NCI-H1417 (cell line): Measurements from ENCODE around the gene MYMK.

Experiments used
- DNase-seq, 3 experiments: peaks; one replicate each; lab custom pipeline; 2025; lab: John Stamatoyannopoulos, UW

Gene MYMK

DNA sequence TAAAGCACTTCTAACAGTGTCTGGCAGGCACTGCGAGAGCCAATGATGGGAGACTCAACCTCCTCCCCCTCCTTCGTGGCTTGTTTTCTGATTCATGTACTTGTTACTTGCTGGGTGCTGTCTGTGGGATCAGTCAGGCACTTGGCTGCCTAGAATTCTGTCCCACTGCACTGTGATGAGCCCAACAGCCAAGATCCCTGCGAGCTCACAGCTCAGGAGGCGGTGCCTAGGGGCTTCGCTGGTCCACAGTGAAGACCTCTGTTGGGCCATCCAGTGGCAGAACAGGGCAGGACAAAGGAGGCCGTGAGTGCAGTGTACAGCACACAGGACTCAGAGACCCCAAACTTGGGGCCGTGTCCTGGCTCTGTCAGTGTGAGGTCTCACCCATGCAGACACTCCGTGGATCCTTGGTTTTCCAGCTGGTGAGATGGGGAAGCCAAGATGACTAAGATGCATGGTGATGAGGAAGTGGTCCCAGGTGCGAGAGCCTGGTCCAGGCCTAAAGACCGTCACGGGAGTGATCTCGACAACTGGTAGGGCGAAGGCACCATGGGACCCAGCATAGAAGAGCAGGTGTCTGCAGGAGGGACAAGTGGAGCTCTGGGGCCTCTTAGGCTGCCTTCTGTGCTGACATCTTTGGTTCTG is 19.5 kb downstream of the MYMK start:
- no peak for DNase-seq

DNA sequence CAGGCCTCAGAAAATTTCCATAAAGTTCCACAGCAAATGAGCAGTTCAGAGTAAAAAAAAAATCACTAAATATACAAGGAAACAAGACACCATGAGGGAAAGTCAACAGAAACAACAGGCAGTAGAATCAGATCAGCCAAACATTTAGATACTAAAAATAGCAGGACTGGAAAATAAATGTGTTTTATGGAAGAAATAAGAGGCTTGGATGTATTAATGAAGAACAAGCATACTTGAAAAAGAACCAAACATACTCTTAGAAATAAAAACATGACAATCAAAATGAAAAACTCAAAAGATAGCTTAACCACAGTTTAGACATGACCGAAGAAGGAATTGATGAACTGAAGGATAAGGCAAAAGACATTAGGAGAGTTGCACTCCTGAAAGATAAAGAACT is 22.6 kb downstream of the MYMK start:
- DNase-seq: no peak

DNA sequence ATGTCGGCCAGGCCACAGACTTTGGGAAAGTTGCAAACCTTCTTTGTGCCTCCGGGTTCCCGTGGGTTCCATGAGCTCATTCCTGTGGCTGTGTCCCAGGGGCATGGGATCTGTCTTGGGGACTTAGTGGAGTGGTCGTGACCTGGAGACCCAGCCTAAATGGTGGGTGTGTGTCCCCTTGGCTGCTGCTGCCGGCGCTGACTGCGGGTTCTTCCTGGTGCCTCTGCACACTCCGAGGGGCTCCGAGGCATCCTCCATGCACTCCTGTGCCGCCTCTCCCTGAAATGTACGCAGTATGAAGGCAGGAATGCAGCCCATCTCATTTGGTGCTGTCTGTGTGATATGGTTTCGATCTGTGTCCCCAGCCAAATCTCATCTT is 24.9 kb downstream of the MYMK start:
- DNase-seq: no peak

DNA sequence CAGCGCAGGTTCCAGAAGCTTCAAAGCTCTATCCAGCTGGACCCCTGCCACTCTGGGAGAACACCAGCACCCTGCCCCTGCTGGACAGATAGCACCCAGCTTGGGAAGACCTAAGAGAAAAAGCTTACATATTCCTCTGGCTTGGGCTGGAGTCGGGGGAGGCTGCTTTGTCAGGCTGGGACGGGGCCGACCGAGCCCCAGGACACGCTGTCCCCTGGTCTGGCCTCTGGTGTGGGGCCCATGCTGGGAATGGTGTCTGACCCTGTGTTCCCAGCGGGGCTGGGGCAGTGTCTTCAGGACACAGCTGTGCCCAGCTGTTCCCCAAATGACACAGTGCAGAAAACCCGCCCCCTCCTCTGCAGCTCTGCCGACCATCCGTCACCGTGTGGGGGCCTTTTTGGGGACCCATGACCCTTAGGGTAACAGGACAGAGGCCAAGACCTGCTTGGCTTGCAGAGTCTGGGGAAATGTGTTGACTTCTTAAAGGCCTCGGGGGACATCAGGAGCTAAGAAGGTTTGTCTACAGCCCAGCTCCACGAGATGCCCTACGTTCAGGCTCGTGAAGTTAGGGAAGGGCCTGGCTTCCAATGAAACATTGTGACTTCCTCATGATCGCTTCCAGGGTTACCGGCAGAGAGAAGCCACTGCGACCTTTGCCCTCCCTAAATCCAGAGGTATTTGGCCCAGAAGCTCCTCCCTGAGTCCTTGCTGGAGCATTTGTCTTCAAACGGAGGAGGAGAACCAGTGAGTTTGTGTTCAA is 25.4 kb downstream of the MYMK start:
- no peak for DNase-seq

DNA sequence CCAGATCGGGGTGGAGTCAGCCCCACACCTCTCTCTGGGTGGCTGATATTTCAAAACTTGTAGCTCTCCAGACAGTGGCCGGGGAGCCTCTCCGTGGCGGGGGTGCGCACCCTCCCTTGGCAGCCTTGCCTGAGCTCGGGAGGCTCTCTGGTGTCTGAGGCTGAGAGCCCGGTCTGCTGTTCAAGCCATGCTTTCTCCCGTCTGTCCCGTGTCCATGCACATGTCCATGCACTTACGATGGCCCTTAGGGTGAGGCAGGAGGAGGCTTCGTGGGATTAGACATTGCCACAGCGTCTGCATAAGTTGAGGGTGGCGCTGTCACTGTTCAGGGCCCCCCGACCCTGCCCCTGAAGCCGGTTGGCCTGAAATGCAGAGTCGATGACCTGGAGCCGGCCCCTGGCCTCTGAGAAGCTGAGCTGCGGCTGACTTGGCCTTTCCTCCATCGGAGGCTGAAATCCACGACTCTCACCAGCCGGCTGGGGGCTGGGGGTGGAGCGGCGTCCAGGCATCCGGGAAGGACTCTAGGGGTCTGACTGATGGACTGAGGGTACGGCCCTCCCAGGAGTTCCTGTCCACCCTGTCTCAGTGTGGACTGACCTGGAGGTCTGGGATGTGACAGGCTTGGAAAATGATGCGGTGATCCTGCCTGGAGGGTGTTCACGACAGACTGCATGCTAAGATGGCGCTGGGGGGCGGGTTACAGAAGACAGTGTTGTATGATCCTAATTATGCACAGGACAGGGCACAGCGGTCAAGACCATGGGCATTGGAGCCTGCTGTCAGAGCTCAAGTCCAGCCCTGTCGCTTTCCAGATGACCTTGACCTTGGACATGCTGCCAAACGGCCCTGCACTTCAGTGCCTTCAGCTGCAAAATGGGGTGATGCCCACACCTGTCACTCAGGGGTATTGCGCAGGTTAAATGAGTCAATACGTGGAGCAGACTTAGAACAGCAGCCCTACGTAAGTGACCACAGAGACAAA is 27.6 kb downstream of the MYMK start:
- no peak for DNase-seq

GRCh38 chr9:133495327-133496293 is 29.1 kb downstream of the MYMK start:
- no peak for DNase-seq

DNA sequence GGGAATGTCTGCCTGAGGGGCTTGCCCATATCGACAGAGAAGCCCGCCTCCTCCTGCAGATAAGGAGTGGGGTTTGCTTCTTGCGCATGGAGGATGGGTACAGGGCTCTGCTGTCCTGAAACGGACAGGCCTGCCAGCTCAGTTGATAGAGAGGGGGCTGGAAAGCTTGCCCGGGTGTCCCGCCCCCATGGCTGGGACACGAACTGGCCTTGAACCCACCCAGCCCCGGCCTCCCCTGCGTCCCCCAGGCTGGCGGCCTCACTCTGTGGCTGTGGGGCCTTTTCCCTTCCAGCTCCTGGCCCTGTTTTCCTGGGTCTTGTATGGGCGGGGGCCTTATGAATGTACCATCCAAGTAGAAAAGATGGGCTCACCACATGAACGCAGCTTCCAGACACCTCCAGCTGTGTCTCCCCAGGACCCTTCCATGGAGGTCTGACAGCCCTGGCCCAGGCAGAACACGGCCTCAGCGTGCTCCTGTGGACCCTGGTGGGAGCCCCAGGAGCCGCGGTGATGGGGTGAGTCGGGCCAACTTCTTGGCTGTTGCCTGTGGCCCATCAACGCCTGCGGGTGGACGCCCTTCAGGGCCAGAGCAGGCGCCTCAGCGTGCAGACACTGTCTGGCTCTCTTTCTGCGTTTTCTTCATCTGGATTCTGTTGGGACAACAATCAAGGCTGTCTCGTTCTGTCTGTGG is 30.0 kb downstream of the MYMK start:
- no peak for DNase-seq

GRCh38 chr9:133493845-133494540 is 30.8 kb downstream of the MYMK start:
- DNase-seq: no peak

DNA sequence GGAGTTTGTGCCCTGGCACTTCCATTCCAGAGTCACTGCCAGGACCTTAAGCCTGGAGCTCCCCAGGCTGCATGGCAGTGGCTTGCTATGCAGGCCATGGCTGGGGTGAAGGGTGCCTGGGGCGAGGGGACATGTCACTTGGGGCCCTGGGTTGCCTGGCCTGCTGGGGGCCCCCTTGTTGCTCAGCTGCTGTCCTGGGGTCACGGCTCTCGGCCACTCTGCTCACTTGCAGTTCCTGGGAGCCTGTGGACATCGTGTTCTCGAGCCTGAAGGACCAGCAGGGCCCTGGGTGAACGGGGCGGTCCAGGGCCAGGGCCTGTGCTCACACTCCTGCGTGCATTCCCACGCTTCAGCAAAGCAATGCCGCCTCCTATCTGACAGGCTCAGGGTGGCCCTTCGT is 31.3 kb downstream of the MYMK start:
- no peak for DNase-seq

GRCh38 chr9:133492061-133493021 is 32.4 kb downstream of the MYMK start:
- DNase-seq: peak in 1 of 3 experiments; percentile 20

DNA sequence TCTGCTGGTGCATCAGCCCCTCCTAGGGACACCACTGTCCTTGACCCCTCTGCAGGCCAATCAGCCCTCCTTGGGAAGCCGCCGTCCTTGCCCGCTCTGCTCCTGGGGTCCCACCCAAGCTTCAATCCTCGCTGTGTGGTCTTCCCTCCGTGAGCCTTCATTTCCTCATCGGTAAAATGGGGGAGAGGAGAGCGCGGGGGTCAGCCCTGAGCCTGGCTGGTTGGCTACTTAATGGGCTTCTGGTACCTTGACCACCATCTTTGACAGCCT is 33.2 kb downstream of the MYMK start:
- DNase-seq: no peak

GRCh38 chr9:133490865-133491655 is 33.7 kb downstream of the MYMK start:
- no peak for DNase-seq

- peak in 1 of 3 experiments; percentile 20 for DNase-seq
Observed at GRCh38 chr9:133490201-133490681, 34.5 kb downstream of the MYMK start.

- DNase-seq: no peak
Observed at GRCh38 chr9:133489253-133490190, 35.2 kb downstream of the MYMK start.

DNA sequence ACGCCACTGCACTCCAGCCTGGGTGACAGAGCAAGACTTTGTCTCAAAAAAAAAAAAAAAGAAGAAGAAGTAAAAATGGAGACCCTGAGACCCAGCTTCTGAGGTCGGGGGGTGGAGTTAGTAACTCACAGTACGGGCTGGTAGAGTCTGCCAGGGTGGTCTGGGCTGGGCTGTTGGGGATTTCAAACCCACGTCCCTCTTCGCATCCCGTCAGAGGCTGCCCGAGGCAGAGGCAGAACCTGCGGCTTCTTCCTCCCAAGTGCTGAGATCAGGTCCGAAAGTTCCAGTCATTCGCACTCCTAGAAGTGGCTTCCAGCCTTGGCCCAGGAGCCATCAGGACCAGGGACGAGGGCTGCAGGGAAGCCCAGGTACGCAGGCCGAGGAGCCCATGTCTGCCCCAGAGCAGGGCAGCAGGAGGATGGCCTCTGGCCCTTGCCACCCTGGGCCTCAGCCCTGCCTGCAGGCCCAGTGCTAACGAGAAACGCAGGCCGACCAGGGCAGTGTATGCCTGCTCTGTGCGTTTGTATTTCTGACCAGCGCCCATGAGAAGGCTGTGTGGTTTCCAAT is 36.0 kb downstream of the MYMK start:
- DNase-seq: no peak

GRCh38 chr9:133487331-133487725 is 37.4 kb downstream of the MYMK start:
- DNase-seq: no peak
